ENCODE data around the gene BCKDHB.
A peak's percentile ranks its signal among the peaks of the same experiment; 100 is the strongest.
"Not testable (repeated sequence)": the region's sequence is repeated elsewhere in the genome, so short reads cannot be mapped to it uniquely, and the experiment has no call there.

Gene BCKDHB

DNA sequence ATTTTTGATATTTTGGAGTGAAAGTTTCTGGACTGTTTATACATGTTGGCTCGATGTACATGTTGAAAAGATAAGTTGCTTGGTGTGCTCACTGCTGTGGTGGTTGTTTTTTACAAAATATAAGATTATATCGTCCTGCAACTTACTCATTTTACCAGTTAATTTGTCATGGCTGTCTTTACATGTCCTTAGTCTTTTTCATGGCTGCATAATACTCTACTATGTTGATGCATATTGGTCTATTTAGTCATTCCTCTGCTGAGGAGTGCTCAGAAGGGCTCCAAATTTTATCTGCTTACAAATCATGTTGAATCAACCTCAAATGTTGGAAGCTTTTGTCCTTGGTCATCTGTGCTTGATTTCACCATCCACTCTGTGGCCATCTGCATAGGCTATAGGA lies 164.6 kb downstream of the BCKDHB start:
- no peak for FAIRE-seq

- peak; percentile 68 for FAIRE-seq
These were observed 166.5 kb downstream of the BCKDHB start for GRCh38 chr6:80272988-80273387.

- FAIRE-seq: no peak
These were observed 170.4 kb downstream of the BCKDHB start for GRCh38 chr6:80276861-80277260.

DNA sequence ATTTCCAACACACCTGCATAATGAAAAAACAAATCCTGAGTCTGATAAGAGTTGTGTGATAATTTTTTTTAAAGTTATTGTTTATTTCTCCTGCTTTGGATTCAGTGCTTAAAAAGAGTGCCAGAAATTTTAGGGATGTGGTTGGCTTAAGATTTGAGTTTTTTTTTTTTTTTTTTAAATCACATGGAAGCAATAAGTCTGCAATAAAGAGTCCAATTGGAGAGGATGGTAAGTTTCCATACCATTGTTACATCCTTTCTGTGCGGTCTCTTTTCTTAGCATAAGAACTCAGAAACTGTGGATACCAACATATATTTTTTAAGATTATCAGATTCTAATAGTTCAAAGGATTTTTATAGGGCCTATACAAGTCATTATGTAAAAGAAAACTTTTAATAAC lies 171.0 kb downstream of the BCKDHB start:
- no peak for FAIRE-seq

GRCh38 chr6:80280262-80281010 lies 174.0 kb downstream of the BCKDHB start:
- FAIRE-seq: no peak

GRCh38 chr6:80282913-80283554 lies 176.6 kb downstream of the BCKDHB start:
- FAIRE-seq: no peak

GRCh38 chr6:80287112-80287511 lies 180.6 kb downstream of the BCKDHB start:
- no peak for FAIRE-seq

DNA sequence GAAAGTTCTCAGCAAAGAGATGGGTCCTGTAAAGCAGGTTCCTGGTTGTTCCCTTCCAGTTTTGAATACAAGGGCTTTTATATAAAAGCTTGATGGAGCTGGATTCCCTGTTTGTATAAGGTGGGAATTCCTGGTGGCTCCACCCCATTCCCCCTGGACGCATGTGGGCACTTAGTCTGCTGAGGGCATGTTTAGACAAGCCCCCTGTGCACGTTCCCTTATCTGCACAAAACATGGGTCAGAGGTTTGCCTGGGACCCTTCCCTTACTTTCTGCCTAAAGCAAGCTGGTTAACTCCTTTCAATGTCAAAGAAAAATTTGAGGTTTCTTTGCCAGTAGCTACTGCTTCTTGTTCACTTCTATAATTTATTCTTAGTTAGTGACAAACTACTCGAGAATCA lies 181.1 kb downstream of the BCKDHB start:
- FAIRE-seq: no peak

- FAIRE-seq: no peak
These were observed 183.3 kb downstream of the BCKDHB start for GRCh38 chr6:80289727-80290126.

DNA sequence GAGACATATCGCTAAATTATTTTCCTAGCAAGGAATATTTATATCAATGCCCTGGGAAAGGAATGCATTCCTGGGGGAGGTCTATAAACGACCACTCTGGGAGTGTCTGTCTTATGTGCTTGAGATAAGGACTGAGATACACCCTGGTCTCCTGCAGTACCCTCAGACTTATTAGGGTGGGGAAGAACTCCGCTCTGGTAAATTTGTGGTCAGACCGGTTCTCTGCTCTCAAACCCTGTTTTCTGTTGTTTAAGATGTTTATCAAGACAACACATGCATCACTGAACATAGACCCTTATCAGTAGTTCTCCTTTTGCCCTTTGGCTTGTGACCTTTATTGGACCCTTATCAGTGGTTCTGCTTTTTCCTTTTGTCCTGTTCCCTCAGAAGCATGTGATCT lies 188.1 kb downstream of the BCKDHB start:
- not testable (repeated sequence) for FAIRE-seq

- FAIRE-seq: no peak
These were observed 196.2 kb downstream of the BCKDHB start for GRCh38 chr6:80302716-80303115.

- FAIRE-seq: no peak
These were observed 197.5 kb downstream of the BCKDHB start for GRCh38 chr6:80304014-80304413.

DNA sequence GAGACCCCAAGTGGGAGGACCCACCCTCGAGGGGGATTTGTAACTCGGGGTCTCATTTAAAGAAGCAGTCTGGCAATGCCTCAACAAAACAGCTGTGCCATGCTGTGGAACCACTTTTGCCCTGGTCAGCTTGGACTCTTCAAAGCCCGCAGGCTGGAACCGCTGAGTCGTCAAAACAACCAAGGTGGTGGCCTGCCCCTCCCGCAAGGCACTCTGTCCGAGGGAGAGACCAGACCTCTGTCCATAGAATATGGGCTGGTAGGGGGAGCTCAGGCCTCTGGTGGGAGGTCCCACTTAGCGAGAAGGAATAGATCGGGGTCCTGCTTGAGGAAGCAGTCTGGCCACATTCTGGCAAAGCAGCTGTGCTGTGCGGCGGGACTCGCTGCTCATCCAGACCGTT lies 208.1 kb downstream of the BCKDHB start:
- FAIRE-seq: no peak

DNA sequence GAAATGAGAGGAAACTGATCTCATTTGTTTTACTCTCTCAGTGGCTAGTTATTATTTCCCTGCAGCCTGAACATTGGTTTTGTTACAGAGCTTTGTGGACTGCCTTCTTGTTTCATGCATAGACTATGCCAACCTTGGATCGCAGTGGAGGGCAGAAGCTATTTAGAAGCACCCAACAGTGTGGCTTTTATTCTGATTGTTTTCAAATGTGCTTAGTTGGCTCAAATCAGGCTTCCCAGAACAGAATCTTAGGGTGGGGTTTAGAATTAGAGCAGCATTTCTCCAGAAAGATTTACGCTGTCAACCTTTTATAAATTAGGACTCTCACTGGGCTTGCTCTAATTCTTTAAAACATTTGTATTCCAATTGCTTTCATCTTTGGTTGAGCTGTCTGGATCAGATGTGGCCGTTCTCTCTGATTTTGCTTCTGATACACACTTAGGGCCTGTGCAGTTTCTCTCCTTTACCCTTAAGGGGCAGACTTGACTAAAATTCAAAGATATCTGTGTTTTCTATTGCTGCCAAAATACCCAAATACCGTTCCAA lies 210.3 kb downstream of the BCKDHB start:
- no peak for FAIRE-seq

DNA sequence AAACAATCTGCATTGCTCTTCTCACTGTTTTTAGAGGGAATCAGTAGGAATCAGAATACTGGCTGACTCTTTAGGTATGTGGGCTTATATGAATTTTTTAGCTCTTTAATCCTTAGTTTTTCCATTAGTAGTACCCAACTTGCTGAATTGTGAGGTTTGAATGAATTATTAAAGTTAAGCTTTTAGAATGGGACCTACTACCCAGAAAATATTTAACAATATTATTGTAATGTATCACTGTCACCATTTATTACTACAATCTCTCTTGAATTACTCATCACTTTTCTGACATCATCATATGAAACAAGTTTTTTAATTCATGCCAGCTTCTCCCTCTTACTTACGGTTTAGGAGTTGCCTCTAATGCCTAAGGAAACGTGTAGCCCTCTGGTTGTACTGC lies 212.7 kb downstream of the BCKDHB start:
- FAIRE-seq: no peak

- no peak for FAIRE-seq
These were observed 214.5 kb downstream of the BCKDHB start for GRCh38 chr6:80321011-80321410.

DNA sequence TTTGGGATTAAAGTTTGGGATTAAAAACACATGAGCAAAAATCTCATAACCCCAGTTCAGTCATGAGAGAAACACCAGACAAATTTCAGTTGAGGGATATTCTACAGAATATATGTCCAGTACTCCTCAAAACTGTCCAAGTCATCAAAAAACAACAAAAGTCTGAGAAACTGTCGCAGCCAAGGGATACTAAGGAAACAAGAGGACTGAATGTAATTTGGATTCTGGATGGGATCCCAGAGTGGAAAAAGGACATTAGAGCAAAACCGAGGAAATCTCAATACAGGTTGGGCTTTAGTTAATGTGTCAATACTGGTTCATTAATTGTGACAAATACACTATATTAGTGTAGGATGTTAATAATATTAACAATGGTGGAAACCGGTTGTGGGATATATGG lies 219.3 kb downstream of the BCKDHB start:
- no peak for FAIRE-seq

- FAIRE-seq: no peak
These were observed 222.2 kb downstream of the BCKDHB start for GRCh38 chr6:80328652-80329051.

GRCh38 chr6:80329496-80329895 lies 223.0 kb downstream of the BCKDHB start:
- FAIRE-seq: no peak

- FAIRE-seq: no peak
These were observed 224.5 kb downstream of the BCKDHB start for GRCh38 chr6:80330961-80331360.

DNA sequence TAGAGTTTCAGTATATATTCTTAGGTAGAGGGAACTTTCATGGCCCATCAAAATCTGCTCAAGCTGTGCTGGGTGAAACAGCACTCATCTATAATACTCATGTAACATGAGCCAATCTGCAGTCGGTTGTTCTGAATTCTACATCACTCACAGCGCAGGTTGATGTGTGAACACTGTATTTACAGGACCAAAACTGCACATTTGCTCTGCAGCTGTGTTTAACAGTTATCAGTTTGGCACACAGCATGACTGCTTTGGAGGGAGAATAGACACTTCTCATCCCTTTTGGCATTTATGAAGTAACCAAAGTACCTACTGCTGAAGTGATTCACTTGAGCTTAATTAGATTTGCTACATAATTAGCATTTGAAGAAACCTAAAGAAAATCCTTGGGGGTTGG lies 225.1 kb downstream of the BCKDHB start:
- FAIRE-seq: no peak

DNA sequence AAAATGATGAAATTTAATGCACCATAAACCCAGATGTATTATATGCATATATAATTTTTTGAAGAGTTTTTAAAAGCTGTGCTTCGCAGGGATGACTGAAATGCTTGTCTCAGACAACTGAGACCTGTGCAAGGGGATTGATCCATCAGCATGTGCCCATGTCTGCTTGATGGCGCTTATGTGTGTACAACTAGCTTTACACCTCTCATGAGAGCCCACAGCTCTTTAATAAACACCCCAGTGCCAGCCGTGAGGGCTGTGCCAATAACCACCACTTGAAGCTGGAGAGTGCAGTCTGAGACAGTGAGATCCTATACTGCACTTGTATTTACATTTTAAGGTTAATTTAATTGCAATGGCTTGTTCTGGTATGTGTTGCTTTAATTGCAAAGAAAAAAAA lies 225.5 kb downstream of the BCKDHB start:
- FAIRE-seq: peak; percentile 44

- FAIRE-seq: no peak
These were observed 226.9 kb downstream of the BCKDHB start for GRCh38 chr6:80333342-80333741.

GRCh38 chr6:80335121-80335531 lies 228.7 kb downstream of the BCKDHB start:
- peak; percentile 99 for FAIRE-seq

Data from A204.1 (cell line).